A549 treated with ZK216348 at 1 μM for 4 hours (cell line): ENCODE results near the gene TIGAR. TPM values are rescaled to one million over a fixed set of nuclear protein-coding genes. Genes with fewer than 3 reads are reported as not detected.

Source experiments
- total RNA-seq: library from RNA; stranded (reverse); fragments of 200-300 nt; extraction: Qiagen RNA extraction; gene quantifications from 5 replicates; pipeline ENCODE4 v1.2.3, GENCODE V29; 2022; ENCODE audit warnings: low read depth

The TIGAR gene
- total RNA-seq, result 42.4 to 58.8 TPM (median 49.6 TPM) in 5 replicates

GRCh38 chr12:4320853-4321701 is at the start of gene TIGAR:
TSS of gene TIGAR (plus strand) at chr12:4321213. CDS start at chr12:4321272, 59 bp downstream.

GRCh38 chr12:4273652-4274395 is 47.2 kb upstream of the TIGAR start, which contains the start of gene CCND2:
TSS of gene CCND2 (plus strand) at chr12:4273762. CDS start at chr12:4274041, 279 bp downstream.

GRCh38 chr12:4379405-4379804 is 58.4 kb downstream of the TIGAR start, which contains the start of gene FGF23:
TSS of gene FGF23 (minus strand) at chr12:4379712. CDS start at chr12:4379582, 130 bp downstream.

Other genes starting within 250 kb of the TIGAR start
- gene CCND2, start 47.5 kb upstream of the TIGAR start, total RNA-seq, result not detected in 5 replicates
- not detected in 5 replicates for gene FGF23, start 58.5 kb downstream of the TIGAR start, total RNA-seq
- not detected in 5 replicates for gene FGF6, start 124.6 kb downstream of the TIGAR start, total RNA-seq
- 14.5 to 30.1 TPM (median 19.3 TPM) in 5 replicates for gene RAD51AP1, start 217.7 kb downstream of the TIGAR start, total RNA-seq
- gene DYRK4, start 241.0 kb downstream of the TIGAR start, total RNA-seq, result 44.3 to 48.4 TPM (median 46.0 TPM) in 5 replicates